22Rv1 (cell line): ENCODE measurements around the gene PC.

ENCODE experiments used
- ZFX ChIP-seq: fragments of 450-650 bp; IDR thresholded peaks from 2 replicates; pipeline ENCODE4 v1.6.1; 2017; ENCODE audit warnings: antibody characterized with exemption, borderline replicate concordance
- TF ChIP-seq, protein P1 (sequence below): fragments of 450-650 bp; IDR thresholded peaks from 2 replicates; pipeline ENCODE4 v1.5.1; 2017; ENCODE audit warnings: mild to moderate bottlenecking

- TF ChIP-seq, protein P1, sequence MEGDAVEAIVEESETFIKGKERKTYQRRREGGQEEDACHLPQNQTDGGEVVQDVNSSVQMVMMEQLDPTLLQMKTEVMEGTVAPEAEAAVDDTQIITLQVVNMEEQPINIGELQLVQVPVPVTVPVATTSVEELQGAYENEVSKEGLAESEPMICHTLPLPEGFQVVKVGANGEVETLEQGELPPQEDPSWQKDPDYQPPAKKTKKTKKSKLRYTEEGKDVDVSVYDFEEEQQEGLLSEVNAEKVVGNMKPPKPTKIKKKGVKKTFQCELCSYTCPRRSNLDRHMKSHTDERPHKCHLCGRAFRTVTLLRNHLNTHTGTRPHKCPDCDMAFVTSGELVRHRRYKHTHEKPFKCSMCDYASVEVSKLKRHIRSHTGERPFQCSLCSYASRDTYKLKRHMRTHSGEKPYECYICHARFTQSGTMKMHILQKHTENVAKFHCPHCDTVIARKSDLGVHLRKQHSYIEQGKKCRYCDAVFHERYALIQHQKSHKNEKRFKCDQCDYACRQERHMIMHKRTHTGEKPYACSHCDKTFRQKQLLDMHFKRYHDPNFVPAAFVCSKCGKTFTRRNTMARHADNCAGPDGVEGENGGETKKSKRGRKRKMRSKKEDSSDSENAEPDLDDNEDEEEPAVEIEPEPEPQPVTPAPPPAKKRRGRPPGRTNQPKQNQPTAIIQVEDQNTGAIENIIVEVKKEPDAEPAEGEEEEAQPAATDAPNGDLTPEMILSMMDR: no peak
- TF ChIP-seq ZFX: no peak
Measured at GRCh38 chr11:66864924-66865697, 93.1 kb downstream of the PC start.
